ENCODE measurements around the gene GNB1.

The GNB1 gene

GRCh38 chr1:1922956-1923833 lies 32.3 kb upstream of the GNB1 start:
- no peak for DNase-seq (ENCODE audit: low spot score)

- DNase-seq (ENCODE audit: low spot score): no peak
Measured at GRCh38 chr1:1922702-1922955, 31.7 kb upstream of the GNB1 start.

GRCh38 chr1:1921901-1922701 lies 31.2 kb upstream of the GNB1 start:
- no peak for DNase-seq (ENCODE audit: low spot score)

GRCh38 chr1:1921459-1921862 lies 30.6 kb upstream of the GNB1 start:
- DNase-seq (ENCODE audit: low spot score): no peak

- DNase-seq (ENCODE audit: low spot score): no peak
Measured at GRCh38 chr1:1920608-1921458, 29.9 kb upstream of the GNB1 start.

- DNase-seq (ENCODE audit: low spot score): no peak
Measured at GRCh38 chr1:1920057-1920607, 29.2 kb upstream of the GNB1 start.

GRCh38 chr1:1919304-1920056 lies 28.6 kb upstream of the GNB1 start:
- DNase-seq (ENCODE audit: low spot score): peak; percentile 96

GRCh38 chr1:1918901-1919303 lies 28.0 kb upstream of the GNB1 start, which contains the start of gene TMEM52:
Gene TMEM52, minus strand, starts transcription at chr1:1919279. Its CDS starts 14 bp downstream, at chr1:1919265.
- DNase-seq (ENCODE audit: low spot score): no peak

GRCh38 chr1:1917995-1918900 lies 27.4 kb upstream of the GNB1 start:
- no peak for DNase-seq (ENCODE audit: low spot score)

- DNase-seq (ENCODE audit: low spot score): no peak
Measured at GRCh38 chr1:1917304-1917976, 26.6 kb upstream of the GNB1 start.

- DNase-seq (ENCODE audit: low spot score): no peak
Measured at GRCh38 chr1:1916851-1917251, 26.0 kb upstream of the GNB1 start.

- DNase-seq (ENCODE audit: low spot score): no peak
Measured at GRCh38 chr1:1915911-1916840, 25.3 kb upstream of the GNB1 start.

- no peak for DNase-seq (ENCODE audit: low spot score)
Measured at GRCh38 chr1:1914971-1915692, 24.2 kb upstream of the GNB1 start, which contains the start of gene CALML6. Gene CALML6, plus strand, starts transcription at chr1:1915260. Its CDS starts 21 bp downstream, at chr1:1915281.

- no peak for DNase-seq (ENCODE audit: low spot score)
Measured at GRCh38 chr1:1914101-1914970, 23.4 kb upstream of the GNB1 start.

GRCh38 chr1:1911350-1912041 lies 20.6 kb upstream of the GNB1 start:
- DNase-seq (ENCODE audit: low spot score): no peak

- no peak for DNase-seq (ENCODE audit: low spot score)
Measured at GRCh38 chr1:1910651-1911331, 19.9 kb upstream of the GNB1 start.

Data from RKO (cell line).